ENCODE data around the gene ZNF768. TPM values are rescaled to one million over a fixed set of nuclear protein-coding genes. Genes with fewer than 3 reads are reported as not detected.
A peak's percentile ranks its signal among the peaks of the same experiment; 100 is the strongest.

ZNF768 gene
- total and polyA plus RNA-seq, 2 of the 13 experiments (the other 11 are each of a cell fraction or from before 2014, with no cell fraction given) = 26.7 to 34.4 TPM

GRCh38 chr16:30554557-30555314 lies 28.4 kb upstream of the ZNF768 start:
- FAIRE-seq = no peak
- Histone ChIP-seq H3K79me2 (ENCODE audit: insufficient read depth, low read length) (peaks cover 21% of the 10 kb centered on the region), H2AFZ (ENCODE audit: low read length) (no peak overlapping the region), H3K36me3 (replicated peaks in 1 of 2; ENCODE audit: control insufficient read depth in 1 of 2, insufficient read depth in 2 of 2, low read length in 2 of 2) (peaks cover 0 to 25% of the 10 kb centered on the region in 2 experiments; a peak in 4 of 5 replicates), H3K9ac (ENCODE audit: insufficient read depth, low read depth, low read length) (no peak overlapping the region), H3K4me3 (replicated peaks in 1 of 3; ENCODE audit: insufficient read depth in 1 of 3, low read depth in 2 of 3, low read length in 3 of 3) (no peak overlapping the region), H3K27me3 (ENCODE audit: control insufficient read depth in 1 of 2, insufficient read depth in 2 of 2, low read length in 2 of 2) (no peaks in the 10 kb centered on the region), H3K4me2 (ENCODE audit: low read depth, low read length) (no peak overlapping the region; the same call in 1 of the 2 replicates), H3K9me3 (ENCODE audit: low read length) (no peaks in the 10 kb centered on the region), H3K4me1 (ENCODE audit: insufficient read depth, low read length) (peaks cover 50% of the 10 kb centered on the region), H4K20me1 (ENCODE audit: insufficient read depth, low read length) (no peaks in the 10 kb centered on the region), H3K27ac (ENCODE audit: extremely low read length, insufficient read depth, low read length) (no peak overlapping the region)
- in situ Hi-C loops (cut with HindIII; ENCODE audit: extremely low pct_ligation_motif_present, low pct_unique_long_range_greater_than_20kb) = no loop called here
- POLR2A ChIA-PET = interaction anchor here (0.8 to 1.5 kb wide), 4 partner anchors 17 to 125 kb away, joined by 3 to 7 read pairs (median 4); partner anchors contain the start of genes DCTPP1 and ZNF688
- no peak for ATAC-seq
- WGBS (ENCODE audit: low lambda C conversion rate) = 98% methylated on average over 18 of the region's 18 CpGs
- no TSS peak for BruUV-seq (replicated peaks)
- CTCF ChIA-PET (ENCODE audit: low intra/inter-chr PET ratio, low total read pairs) = no interaction called here
- 0 out of 2 replicates have a peak, but pooled peaks have one; percentile 10 for TF ChIP-seq ZC3H13 (CRISPR knock-in tag; IDR thresholded peaks at IDR 0.05)
- TF ChIP-seq BCL3 (CRISPR knock-in tag; IDR thresholded peaks at IDR 0.05) = 0 out of 2 replicates have a peak, but pooled peaks have one; percentile 31
- TF ChIP-seq U2AF1 (optimal IDR thresholded peaks at IDR 0.05; ENCODE audit: low read depth, low read length) = no peak
- TF ChIP-seq ZBTB20 (CRISPR knock-in tag; IDR thresholded peaks at IDR 0.05; ENCODE audit: borderline replicate concordance, low read depth) = no peak
- TF ChIP-seq ZNF691 (CRISPR knock-in tag; IDR thresholded peaks at IDR 0.05; ENCODE audit: borderline replicate concordance, low read depth) = no peak
- no peak for TF ChIP-seq IRF2 (CRISPR knock-in tag; IDR thresholded peaks at IDR 0.05)
- no peak for TF ChIP-seq FLYWCH1 (CRISPR knock-in tag; IDR thresholded peaks at IDR 0.05)
- no peak for TF ChIP-seq GPBP1L1 (CRISPR knock-in tag; IDR thresholded peaks at IDR 0.05)
- 0 out of 4 replicates have a peak, but pooled peaks of 1 of the 2 experiments have one; percentile 6 for TF ChIP-seq POLR2A (IDR thresholded peaks at IDR 0.05; ENCODE audit: insufficient read depth in 1 of 2, low read depth in 2 of 2, low read length in 2 of 2)
- DNase-seq (ENCODE audit: low spot score) = no peak
- intact Hi-C loops (cut with micrococcal nuclease; ENCODE audit: unreplicated experiment) = loop anchor here (5.0 kb wide), 1 partner anchor 43 kb away; no protein-coding TSS in a partner anchor

Measured in HepG2 (cell line).